Activated CD8-positive, alpha-beta memory T cell treated with anti-CD3 and anti-CD28 coated beads for 36 hours (primary cell): ENCODE measurements around the gene ASTL. TPM values are rescaled to one million over a fixed set of nuclear protein-coding genes. Genes with fewer than 3 reads are reported as not detected.
"Not testable (repeated sequence)": the region's sequence is repeated elsewhere in the genome, so short reads cannot be mapped to it uniquely, and the experiment has no call there.

Experiments
- CTCF ChIA-PET: fragments of 350-600 bp; sonication (Branson Sonifier 250); formaldehyde crosslinking; loops from one replicate; lab custom pipeline; 2021; ENCODE audit warnings: antibody characterized with exemption; lab: Charles Lee
- POLR2A ChIA-PET: fragments of 350-600 bp; sonication (Branson Sonifier 250); formaldehyde crosslinking; loops from one replicate; lab custom pipeline; 2021; ENCODE audit warnings: antibody characterized with exemption; lab: Charles Lee
- total RNA-seq, 2 experiments: library from RNA; stranded (reverse); gene quantifications; one replicate each; pipeline ENCODE4 v1.2.3, GENCODE V29; 2021

ASTL gene
- total RNA-seq, 2 experiments from 2014 or later: 18.1 to 19.3 TPM

DNA sequence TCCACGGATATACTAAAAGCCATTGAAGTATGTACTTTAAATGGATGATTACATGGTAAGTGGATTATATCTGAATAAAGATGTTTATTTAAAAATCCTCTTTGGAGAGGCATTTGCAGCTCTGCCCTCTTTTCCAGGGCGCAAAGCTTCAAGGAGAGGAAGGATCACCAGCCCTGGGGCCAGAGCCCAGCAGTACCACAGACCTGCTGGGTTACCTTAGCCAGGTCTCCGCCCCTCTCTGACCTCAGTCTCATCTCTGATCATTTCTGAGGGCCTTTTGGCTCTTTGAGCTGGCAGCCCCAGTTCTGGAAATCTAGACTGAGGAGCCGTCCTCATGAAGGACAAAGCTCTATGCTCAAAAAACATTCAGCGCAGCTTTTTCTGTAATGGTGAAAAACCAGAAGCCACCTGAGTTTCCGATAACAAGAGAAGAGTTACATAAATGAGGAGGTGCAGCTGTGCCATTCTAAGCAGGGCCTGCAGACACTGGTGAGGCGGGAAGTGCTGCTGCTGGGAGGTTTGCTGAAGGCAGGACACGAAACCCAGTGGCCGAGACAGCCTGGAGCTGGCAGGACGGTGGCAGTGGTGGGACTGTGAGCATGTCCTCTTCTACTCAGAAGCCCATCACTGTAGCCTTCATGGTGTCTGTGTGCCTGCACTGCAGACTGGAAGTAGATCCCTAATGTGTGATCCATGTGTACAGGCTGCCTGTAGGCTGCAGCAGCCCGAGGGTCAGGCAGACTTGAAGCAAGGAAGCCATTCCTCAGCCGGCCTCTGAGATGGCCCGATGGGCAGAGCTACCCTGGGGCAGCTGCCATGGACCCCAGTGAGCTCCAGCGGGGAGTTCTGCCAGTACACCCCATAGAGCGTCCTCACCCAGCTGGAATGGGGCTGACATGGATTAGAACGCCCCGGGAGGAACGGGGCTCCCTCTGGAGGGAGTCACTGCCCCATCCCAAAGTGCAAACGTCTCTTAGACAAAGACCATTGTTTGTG is 49.7 kb downstream of the ASTL start:
- ChIA-PET POLR2A (no interaction called here), CTCF (interaction anchor here (0.5 kb wide), 1 partner anchor 167 kb away, joined by 3 read pairs; no protein-coding TSS in a partner anchor)

- ChIA-PET CTCF (no interaction called here), POLR2A (no interaction called here)
These were observed 51.2 kb downstream of the ASTL start for GRCh38 chr2:96087130-96087529.

- ChIA-PET CTCF (no interaction called here), POLR2A (no interaction called here)
These were observed 52.6 kb downstream of the ASTL start for GRCh38 chr2:96085541-96086355.

DNA sequence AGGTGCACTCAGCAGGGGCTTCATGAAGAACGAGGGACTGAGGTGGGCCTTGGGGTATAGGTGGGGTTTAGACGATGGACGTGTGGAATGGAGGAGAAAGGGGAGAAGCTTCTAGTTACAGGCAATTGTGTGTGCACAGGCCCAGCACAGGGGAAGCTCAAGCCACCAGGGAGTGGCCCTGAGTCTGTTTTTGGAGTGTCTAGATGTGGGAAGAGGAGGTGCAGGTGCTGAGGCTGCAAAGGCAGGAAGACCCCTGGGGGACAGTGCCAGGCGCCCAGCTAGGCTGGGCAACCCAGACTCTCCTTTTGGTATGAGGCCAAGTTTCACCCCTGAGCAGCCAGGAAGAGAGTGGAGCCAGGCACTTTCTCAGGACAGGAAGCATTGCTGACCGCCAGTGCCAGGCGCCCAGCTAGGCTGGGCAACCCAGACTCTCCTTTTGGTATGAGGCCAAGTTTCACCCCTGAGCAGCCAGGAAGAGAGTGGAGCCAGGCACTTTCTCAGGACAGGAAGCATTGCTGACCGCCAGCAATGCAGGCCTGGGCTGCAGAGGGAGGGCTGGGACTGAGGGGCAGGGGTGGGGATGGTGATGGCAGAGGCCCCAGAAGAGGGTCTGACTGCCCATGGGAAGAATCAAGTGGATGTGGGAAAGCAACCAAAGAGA is 53.3 kb downstream of the ASTL start:
- POLR2A ChIA-PET, CTCF ChIA-PET: not testable (repeated sequence)

GRCh38 chr2:96083989-96084857 is 54.1 kb downstream of the ASTL start:
- POLR2A ChIA-PET: no interaction called here
- CTCF ChIA-PET: no interaction called here

DNA sequence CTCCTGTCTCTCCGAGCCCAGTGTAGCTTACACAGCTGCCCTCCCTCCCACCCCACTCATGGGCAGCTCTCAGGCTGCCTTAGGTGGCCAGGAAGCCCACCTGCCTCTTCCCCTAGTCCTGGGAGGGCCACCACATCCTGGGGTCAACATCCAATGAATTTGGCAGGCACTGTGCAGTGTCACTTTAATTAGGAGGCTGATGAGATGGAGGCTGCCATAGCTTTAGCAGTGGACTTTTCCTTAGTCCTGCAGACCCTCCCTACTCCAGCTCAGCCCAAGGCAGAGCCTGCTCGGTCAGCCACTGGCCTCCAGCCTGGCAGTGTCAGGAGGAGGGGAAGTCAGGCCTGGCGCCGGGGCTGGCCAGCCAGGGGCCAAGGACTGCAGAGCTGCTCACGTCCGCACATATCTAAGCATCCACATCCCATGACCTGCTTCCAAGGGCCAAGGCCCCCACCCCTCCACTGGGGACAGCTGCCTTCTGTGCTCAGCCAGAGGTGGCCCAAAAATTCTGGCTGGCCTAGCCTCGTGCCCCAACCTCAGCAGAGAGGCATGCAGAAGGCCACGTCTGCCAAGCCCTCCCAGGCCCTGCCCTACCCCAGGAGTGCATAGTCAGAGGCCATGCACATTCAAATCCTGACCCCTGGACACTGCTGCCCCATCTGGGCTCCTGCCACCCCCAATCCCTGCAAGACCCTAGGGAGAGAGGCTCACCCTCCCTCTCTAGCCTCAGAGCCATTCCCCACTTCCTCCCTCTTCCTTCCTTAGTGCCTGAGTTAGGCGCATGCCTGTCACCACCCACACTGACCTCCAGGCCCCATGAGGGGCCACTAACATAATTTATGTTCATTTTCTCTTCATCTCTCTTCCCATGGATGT is 55.0 kb downstream of the ASTL start:
- POLR2A ChIA-PET: no interaction called here
- CTCF ChIA-PET: no interaction called here

- ChIA-PET CTCF (no interaction called here), POLR2A (no interaction called here)
These were observed 55.9 kb downstream of the ASTL start for GRCh38 chr2:96082211-96083063.

- ChIA-PET CTCF (no interaction called here), POLR2A (no interaction called here)
These were observed 57.3 kb downstream of the ASTL start for GRCh38 chr2:96081042-96081441.

GRCh38 chr2:96075199-96075771 is 63.0 kb downstream of the ASTL start:
- POLR2A ChIA-PET: no interaction called here
- CTCF ChIA-PET: interaction anchor here (0.6 kb wide), 1 partner anchor 392 kb away, joined by 3 read pairs; no protein-coding TSS in a partner anchor

GRCh38 chr2:96074156-96074555 is 64.1 kb downstream of the ASTL start:
- POLR2A ChIA-PET: no interaction called here
- CTCF ChIA-PET: no interaction called here

- CTCF ChIA-PET: no interaction called here
- POLR2A ChIA-PET: no interaction called here
These were observed 65.0 kb downstream of the ASTL start for GRCh38 chr2:96073170-96073775.

Other genes with a start within 250 kb of the ASTL start
- gene ANKRD36C, start 146.7 kb downstream of the ASTL start, total RNA-seq: 10 to 100 TPM; 28.8 to 34.7 TPM
- gene GPAT2, start 103.6 kb downstream of the ASTL start, total RNA-seq: 10 to 100 TPM; 35.4 to 37.9 TPM
- gene ADRA2B, start 21.9 kb downstream of the ASTL start, total RNA-seq: under 1 TPM; 0.25 to 0.34 TPM
- gene DUSP2, start 6.9 kb upstream of the ASTL start, total RNA-seq: 100 to 1,000 TPM; 297 to 298 TPM
- 100 to 1,000 TPM; 241 to 248 TPM for gene STARD7, start 70.3 kb upstream of the ASTL start, total RNA-seq
- 10 to 100 TPM; 24.6 to 27.4 TPM for gene TMEM127, start 127.5 kb upstream of the ASTL start, total RNA-seq
- gene CIAO1, start 127.7 kb upstream of the ASTL start, total RNA-seq: 10 to 100 TPM; 76.7 to 76.8 TPM
- gene SNRNP200, start 167.0 kb upstream of the ASTL start, total RNA-seq: 100 to 1,000 TPM; 193 to 200 TPM
- 10 to 100 TPM; 59.8 to 60.7 TPM for gene ITPRIPL1, start 186.8 kb upstream of the ASTL start, total RNA-seq
- gene NCAPH, start 197.3 kb upstream of the ASTL start, total RNA-seq: 10 to 100 TPM; 71.9 to 73.9 TPM